Panc1 (cell line): ENCODE measurements around the gene ZRANB2. TPM values are rescaled to one million over a fixed set of nuclear protein-coding genes. Genes with fewer than 3 reads are reported as not detected.

ENCODE experiments used
- ATAC-seq: fragments of 200-7000 bp; cut with Tn5 transposase; 2 replicates; pipeline ENCODE4 v1.9.1; 2020; ENCODE audit warnings: mild to moderate bottlenecking, moderate library complexity
- BruUV-seq: library from RNA; stranded (reverse); fragments of 400-500 nt; replicated peaks from 2 replicates; lab custom pipeline; 2021; lab: Mats Ljungman, UMichigan
- CTCF ChIA-PET: fragments of 300-600 bp; sonication (Branson Sonifier 250); formaldehyde crosslinking; loops from one replicate; lab custom pipeline; 2022; ENCODE audit warnings: antibody characterized with exemption; lab: Charles Lee
- POLR2A ChIA-PET: fragments of 300-600 bp; sonication (Branson Sonifier 250); formaldehyde crosslinking; loops from one replicate; lab custom pipeline; 2022; ENCODE audit warnings: antibody characterized with exemption; lab: Charles Lee
- DNase-seq: peaks from one replicate; pipeline ENCODE4 v3.0.0-alpha.2; 2010; ENCODE audit warnings: low read depth, low spot score
- H3K27ac ChIP-seq: 2 replicates; pipeline ENCODE4 v1.5.1; 2011; ENCODE audit warnings: mild to moderate bottlenecking, low read length, inconsistent platforms
- H3K27me3 ChIP-seq: fragments of 200-500 bp; sonication (Bioruptor generic); 2 replicates; pipeline ENCODE4 v1.6.0; 2014; ENCODE audit warnings: low read length, inconsistent platforms; ENCODE audit not compliant: control insufficient read depth, insufficient read depth
- H3K36me3 ChIP-seq: fragments of 200-500 bp; sonication (Bioruptor generic); 2 replicates; pipeline ENCODE4 v1.5.1; 2014; ENCODE audit warnings: inconsistent platforms, mild to moderate bottlenecking, low read length, moderate library complexity; ENCODE audit not compliant: control insufficient read depth, insufficient read depth
- H3K4me1 ChIP-seq: 2 replicates; pipeline ENCODE4 v1.5.1; 2011; ENCODE audit warnings: inconsistent platforms, mild to moderate bottlenecking, low read length, moderate library complexity; ENCODE audit not compliant: control insufficient read depth, insufficient read depth
- H3K4me3 ChIP-seq, 2 experiments: 2 replicates each; pipeline ENCODE4 v1.5.1; 2011 to 2012; ENCODE audit warnings: low read depth in 2 of 2, low read length in 2 of 2, mild to moderate bottlenecking in 2 of 2, inconsistent platforms in 1 of 2, moderate library complexity in 1 of 2
- H3K9me3 ChIP-seq: fragments of 200-500 bp; sonication (Bioruptor generic); 2 replicates; pipeline ENCODE4 v1.5.1; 2014; ENCODE audit warnings: low read depth, mild to moderate bottlenecking, inconsistent platforms, low read length, moderate library complexity; ENCODE audit not compliant: control insufficient read depth, insufficient read depth
- POLR2AphosphoS5 ChIP-seq: IDR thresholded peaks from 2 replicates; pipeline ENCODE4 v1.6.1; 2012; ENCODE audit warnings: mild to moderate bottlenecking, low read depth, low read length, moderate library complexity
- REST ChIP-seq, 2 experiments: IDR thresholded peaks; 2 replicates each; pipeline ENCODE4 v1.6.1; 2011 to 2012; ENCODE audit warnings: low read depth in 2 of 2, control low read depth in 1 of 2, low read length in 1 of 2, mild to moderate bottlenecking in 1 of 2, moderate library complexity in 1 of 2; ENCODE audit not compliant: insufficient read depth in 1 of 2
- SIN3A ChIP-seq: IDR thresholded peaks from 2 replicates; pipeline ENCODE4 v1.6.1; 2012; ENCODE audit warnings: low read depth, mild to moderate bottlenecking, low read length, moderate library complexity, borderline replicate concordance; ENCODE audit not compliant: insufficient read depth
- TCF7L2 ChIP-seq: IDR thresholded peaks from 2 replicates; pipeline ENCODE4 v1.6.1; 2011; ENCODE audit warnings: mild to moderate bottlenecking, low read depth, low read length, inconsistent platforms
- in situ Hi-C: cut with HindIII; loops from 2 replicates; pipeline ENCODE4 v1.10.0; 2016; ENCODE audit warnings: low sequenced_read_pairs, low pct_unique_long_range_greater_than_20kb
- intact Hi-C: fragments of 100-400 bp; cut with micrococcal nuclease; formaldehyde crosslinking; loops from one replicate; pipeline ENCODE4 v1.10.0; 2022; ENCODE audit not compliant: unreplicated experiment
- total RNA-seq: library from RNA; stranded (reverse); gene quantifications from one replicate; pipeline ENCODE4 v1.2.1, GENCODE V29; 2021; ENCODE audit not compliant: unreplicated experiment
- TF ChIP-seq, protein P1 (sequence below): fragments of 450-650 bp; IDR thresholded peaks from 2 replicates; pipeline ENCODE4 v1.5.1; 2017; ENCODE audit warnings: mild to moderate bottlenecking

Gene ZRANB2
- total RNA-seq, 1 experiment from 2014 or later, result 64.9 TPM

- POLR2A ChIA-PET, result interaction anchor here (0.6 kb wide), 1 partner anchor 775 kb away, joined by 11 read pairs; no protein-coding TSS in a partner anchor
- CTCF ChIA-PET, result interaction anchor here (1.1 kb wide), 1 partner anchor 306 kb away, joined by 3 read pairs; no protein-coding TSS in a partner anchor
- in situ Hi-C loops, result no loop called here
Observed at GRCh38 chr1:71049951-71050598, 30.8 kb downstream of the ZRANB2 start.

DNA sequence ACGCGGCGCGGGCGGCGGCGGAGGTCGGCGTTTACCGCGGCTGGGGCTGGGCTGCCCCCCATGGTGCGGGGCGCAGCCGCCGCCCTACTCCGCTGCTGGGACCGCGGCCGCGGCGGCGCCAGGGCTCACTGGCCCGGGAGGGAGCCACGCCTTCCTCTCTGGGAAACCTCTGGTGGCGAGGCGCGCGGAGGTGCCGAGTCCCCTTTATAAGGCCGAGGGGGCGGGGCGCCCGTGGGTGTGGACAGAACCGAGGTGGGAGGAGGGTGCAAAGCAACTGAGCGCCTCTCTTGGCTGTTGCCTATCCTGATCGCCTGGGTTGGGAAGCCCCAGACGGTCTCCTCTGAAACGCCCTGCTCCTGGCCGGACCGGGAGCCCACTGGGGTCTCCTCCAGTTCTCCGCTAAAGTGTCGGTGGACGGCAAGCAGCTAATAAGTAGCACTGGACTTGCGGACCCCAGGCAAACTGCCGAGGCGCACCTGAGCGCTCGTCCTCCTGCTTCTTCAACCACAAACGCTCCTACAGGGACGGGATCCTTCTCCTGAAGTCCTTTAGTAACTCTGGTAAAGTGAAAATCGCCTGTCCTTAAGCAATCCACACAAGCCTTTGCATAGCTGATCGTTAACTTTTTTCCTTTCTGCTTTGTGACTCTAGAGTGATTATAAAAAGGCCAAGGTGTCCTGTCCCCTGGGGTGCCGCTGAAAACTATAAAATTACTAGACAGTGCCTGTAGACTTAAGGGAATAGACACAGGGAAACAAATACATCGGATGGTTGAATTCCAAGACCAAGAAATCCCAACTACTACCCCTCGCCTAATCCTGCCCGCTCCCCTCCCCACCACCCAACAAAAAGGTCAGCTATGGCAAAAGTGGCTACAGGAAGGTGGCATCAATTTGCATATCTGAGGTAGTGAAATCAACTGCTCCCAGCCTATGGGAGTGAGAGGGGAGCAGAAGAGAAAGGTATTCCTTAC is 32.9 kb downstream of the ZRANB2 start, which contains the start of gene PTGER3:
Gene PTGER3, minus strand, starts transcription at position 182 of the 973 bp plus-strand sequence. CDS start 239 bp downstream, outside the sequence.
- H3K27me3 ChIP-seq, result peaks cover 22% of the 10 kb centered on the region
- no peak within 1 kb of the TSS for H3K27ac ChIP-seq
- in situ Hi-C loops (no loop called here), intact Hi-C loops (no loop called here)
- peak within 1 kb of the TSS; percentile 35 to 43 for H3K4me3 ChIP-seq
- CTCF ChIA-PET, result no interaction called here
- TF ChIP-seq REST (IDR thresholded peaks at IDR 0.05; ENCODE audit: insufficient read depth in 1 of 2, low read depth in 2 of 2, low read length in 1 of 2) (no peak), TCF7L2 (no peak), POLR2AphosphoS5 (no peak), SIN3A (no peak)
- TF ChIP-seq, protein P1, sequence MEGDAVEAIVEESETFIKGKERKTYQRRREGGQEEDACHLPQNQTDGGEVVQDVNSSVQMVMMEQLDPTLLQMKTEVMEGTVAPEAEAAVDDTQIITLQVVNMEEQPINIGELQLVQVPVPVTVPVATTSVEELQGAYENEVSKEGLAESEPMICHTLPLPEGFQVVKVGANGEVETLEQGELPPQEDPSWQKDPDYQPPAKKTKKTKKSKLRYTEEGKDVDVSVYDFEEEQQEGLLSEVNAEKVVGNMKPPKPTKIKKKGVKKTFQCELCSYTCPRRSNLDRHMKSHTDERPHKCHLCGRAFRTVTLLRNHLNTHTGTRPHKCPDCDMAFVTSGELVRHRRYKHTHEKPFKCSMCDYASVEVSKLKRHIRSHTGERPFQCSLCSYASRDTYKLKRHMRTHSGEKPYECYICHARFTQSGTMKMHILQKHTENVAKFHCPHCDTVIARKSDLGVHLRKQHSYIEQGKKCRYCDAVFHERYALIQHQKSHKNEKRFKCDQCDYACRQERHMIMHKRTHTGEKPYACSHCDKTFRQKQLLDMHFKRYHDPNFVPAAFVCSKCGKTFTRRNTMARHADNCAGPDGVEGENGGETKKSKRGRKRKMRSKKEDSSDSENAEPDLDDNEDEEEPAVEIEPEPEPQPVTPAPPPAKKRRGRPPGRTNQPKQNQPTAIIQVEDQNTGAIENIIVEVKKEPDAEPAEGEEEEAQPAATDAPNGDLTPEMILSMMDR, result no peak
- DNase-seq (no peak), ATAC-seq (peak; percentile 67)
- no peaks in the 10 kb centered on the region; the same call in 1 of the 2 replicates for H3K4me1 ChIP-seq
- no peaks in the 10 kb centered on the region for H3K9me3 ChIP-seq
- POLR2A ChIA-PET, result no interaction called here
- no TSS peak for BruUV-seq
- H3K36me3 ChIP-seq, result no peaks in the 10 kb centered on the region

More at GRCh38 chr1:71049951-71050598, 30.8 kb downstream of the ZRANB2 start:
- H3K4me3 ChIP-seq, result no peak overlapping the region
- intact Hi-C loops, result loop anchor here (1.0 to 2.0 kb wide), 2 partner anchors 365 to 521 kb away; no protein-coding TSS in a partner anchor
- BruUV-seq, result no TSS peak
- peaks cover 20% of the 10 kb centered on the region for H3K27me3 ChIP-seq
- DNase-seq, result peak; percentile 60
- no peaks in the 10 kb centered on the region for H3K36me3 ChIP-seq
- H3K9me3 ChIP-seq, result no peaks in the 10 kb centered on the region
- no peak overlapping the region for H3K27ac ChIP-seq
- no peaks in the 10 kb centered on the region; the same call in 1 of the 2 replicates for H3K4me1 ChIP-seq
- ATAC-seq, result peak; percentile 72
- no peak for TF ChIP-seq TCF7L2
- TF ChIP-seq, protein P1, result peak; percentile 75; the same call in 1 of the 2 replicates
